Left forelimb (tissue), 1 donor: ENCODE measurements around the gene TEAD1.

ENCODE experiments used
- DNase-seq: peaks from one replicate; pipeline ENCODE4 v3.0.0-alpha.2; 2018; ENCODE audit warnings: low spot score

TEAD1 gene

DNA sequence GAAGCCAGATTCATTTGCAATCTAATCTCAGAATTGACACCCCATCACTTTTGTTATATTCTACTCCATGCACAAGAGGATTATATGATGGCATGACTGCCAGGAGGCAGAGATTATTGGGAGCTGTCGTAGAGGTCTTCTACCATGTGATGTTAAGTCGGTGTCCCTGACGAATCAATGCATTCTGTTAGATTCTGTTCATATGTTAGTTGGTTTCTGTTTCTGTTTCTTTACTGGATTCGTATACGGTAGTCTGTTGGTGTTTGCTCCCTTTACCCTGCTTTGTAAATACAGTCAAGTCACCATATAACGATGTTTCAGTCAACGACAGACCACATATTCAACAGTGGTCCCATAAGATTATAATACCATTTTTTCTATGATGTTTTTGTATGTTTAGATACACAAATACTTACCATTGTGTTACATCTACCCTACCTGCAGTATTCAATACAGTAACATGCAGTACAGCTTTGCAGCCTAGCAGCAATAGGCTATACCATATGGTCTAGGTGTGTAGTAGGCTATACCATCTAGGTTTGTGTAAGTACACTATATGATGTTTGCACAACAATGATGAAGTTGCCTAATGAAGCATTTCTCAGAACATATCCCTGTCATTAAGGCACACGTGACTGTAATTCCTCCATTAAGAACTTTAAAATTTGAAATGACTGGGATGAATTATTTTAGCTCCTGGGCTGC, 312.1 kb downstream of the TEAD1 start:
- DNase-seq: no peak

DNA sequence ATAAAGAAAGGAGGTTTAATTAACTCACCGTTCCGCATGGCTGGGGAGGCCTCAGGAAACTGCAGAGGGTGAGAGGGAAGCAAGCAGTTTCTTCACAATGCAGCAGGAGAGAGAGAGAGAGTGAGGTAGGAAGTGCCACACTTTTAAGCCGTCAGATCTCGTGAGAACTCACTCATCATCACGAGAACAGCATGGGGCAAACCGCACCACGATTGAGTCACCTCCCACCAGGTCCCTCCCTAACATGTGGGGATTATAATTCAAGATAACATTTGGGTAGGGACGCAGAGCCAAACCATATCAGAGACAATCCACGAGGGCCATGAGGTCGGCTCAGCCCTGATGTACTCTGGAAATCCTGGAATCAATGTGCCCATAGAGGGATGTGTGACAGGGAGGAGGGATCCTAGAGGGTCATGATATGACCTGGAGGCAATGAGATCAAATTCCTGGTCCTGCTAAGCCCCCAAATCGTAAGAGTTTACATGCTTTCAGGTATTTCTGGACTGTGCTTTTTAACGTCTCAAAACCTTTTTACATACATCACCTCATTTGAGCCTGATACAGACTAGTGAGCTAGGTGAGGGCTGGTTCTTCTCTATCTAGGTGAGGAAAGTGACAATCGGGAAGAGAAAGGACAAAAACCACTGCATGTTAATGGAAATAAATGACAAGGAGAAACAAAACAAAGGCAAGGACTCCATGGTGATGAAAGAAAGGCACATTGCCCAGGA, 315.4 kb downstream of the TEAD1 start:
- DNase-seq: no peak

GRCh38 chr11:12990162-12990480, 315.9 kb downstream of the TEAD1 start:
- no peak for DNase-seq

DNA sequence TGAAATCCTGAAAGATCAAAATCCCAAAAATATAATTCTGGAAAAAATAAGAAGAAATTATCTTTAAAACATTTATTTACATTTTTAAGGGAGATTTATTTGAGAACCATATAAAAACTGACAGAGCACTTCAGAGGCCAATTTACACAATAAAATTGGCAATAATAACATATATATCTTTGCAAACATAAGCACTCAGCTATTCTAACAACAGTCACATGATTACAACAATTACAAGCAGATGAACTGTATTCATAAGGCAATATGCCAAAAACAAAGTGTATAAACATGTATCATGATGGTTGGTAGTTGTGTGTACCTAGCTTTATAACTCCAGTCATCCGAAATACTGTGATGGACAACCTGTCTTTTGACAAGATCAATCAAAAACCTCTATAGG, 317.2 kb downstream of the TEAD1 start:
- DNase-seq: no peak

GRCh38 chr11:12993626-12994025, 319.4 kb downstream of the TEAD1 start:
- DNase-seq: no peak
